NCI-H1417 treated with DMSO at 0.1 percent for 48 hours (cell line): ENCODE measurements around the gene DOCK1.

Source experiments
- DNase-seq: peaks from one replicate; lab custom pipeline; 2025; lab: John Stamatoyannopoulos, UW

DOCK1 gene

DNA sequence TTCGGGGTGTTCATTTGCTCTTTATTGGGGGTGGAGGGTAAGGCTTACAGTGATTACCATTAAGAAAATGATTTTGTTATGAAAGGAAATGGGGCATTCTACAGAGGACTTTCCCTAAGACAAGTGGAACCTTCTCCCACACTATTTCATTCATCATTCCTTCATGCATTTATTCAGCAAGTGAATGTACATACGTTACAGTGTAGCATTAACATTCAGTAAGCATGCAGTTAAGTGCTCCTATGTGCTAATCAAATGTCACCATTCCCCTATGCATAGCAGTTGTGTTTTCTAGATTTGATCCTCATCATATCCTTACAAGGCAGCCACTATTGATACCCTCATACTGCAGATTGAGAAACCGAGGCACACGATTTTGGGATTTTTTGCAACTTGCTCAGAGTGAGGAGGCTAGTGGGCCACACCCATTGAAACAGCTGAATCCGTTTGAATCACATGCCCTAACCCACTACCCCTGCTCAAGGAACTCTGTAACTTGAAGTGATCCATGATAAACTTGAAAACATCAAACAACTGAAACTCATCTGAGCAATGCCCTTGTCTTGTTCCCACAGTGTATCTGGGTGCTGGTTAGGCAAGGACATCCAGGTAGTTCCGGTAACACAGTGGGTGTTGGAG is 274.5 kb downstream of the DOCK1 start:
- no peak for DNase-seq

GRCh38 chr10:127182161-127182560 is 276.9 kb downstream of the DOCK1 start:
- no peak for DNase-seq

DNA sequence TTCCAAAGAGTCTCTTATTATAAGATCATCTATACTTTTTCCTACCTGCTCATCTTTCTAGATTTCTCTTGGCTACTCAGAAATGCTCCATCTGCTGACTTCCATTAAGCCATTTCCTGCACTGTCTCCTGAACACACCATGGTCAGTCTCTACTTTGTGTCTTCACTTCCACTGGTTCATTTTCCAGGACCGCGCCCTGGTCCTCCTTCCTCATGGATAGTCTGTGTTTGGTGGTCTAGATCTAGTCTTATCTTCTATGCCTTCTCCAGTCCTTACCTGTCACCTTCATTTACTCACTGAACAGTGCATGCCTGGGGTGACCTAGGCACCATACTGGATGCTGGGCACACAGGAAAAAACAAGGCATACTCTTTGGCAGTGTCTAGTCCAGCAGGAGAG is 279.4 kb downstream of the DOCK1 start:
- no peak for DNase-seq

- DNase-seq: no peak
Measured at GRCh38 chr10:127186813-127187212, 281.6 kb downstream of the DOCK1 start.

DNA sequence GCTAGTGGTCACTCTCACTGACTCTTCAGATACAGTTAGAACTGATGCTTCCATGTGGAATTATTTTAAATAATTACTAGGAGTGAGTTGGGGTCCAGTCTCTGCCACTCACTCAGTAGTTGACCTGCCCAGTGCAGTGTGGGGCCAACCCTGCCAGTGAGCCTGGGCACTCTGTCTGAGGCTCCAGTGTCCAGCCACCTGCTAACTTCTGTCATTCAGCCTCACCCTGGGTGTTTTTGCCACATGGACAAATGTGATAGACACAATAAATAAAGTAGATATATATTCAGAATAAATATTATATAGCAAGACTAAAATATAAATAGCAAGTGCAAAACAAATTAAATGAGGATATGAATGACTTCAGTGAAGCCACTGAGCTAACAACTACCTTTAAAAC is 284.0 kb downstream of the DOCK1 start:
- DNase-seq: no peak

DNA sequence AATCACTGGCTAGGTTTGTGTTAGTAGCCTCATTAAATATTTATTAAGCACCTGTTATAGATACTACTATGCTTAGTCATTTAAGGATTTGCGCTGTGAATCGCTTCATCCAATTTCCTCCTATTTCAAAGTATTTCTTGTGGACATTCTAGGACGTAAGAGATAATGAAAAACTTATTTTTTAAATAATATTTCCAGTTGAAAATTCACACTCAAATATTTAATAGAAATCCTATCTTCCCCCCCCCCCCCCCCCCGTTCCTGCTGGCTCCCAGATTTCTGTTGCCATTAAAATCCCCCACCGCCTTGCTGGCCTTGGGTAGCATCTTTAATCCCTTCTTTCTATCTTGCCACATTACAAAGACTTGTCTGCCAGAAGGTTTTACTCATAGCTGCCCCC is 285.2 kb downstream of the DOCK1 start:
- no peak for DNase-seq

GRCh38 chr10:127193125-127193524 is 287.9 kb downstream of the DOCK1 start:
- no peak for DNase-seq

- no peak for DNase-seq
Measured at GRCh38 chr10:127194111-127194510, 288.9 kb downstream of the DOCK1 start.

DNA sequence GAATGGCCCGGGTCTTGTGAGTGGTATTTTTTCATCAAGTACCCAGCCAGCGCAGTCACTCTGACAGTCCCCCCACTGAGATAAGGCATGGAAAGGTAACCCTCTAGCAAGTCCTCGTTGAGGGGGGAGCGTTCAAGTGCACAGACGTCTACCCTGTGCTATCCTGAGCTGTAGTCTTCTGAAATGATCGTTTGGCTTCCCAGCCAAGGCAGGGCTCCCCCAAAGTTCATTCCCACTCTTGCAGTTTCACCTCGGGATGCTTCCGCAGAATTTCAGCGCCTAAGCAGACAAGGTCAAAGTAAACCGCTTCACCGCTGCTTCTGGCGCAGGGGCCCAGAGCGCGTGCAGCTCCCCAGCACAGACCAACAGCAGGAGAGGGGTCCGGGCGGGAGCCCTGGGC is 289.4 kb downstream of the DOCK1 start:
- no peak for DNase-seq

DNA sequence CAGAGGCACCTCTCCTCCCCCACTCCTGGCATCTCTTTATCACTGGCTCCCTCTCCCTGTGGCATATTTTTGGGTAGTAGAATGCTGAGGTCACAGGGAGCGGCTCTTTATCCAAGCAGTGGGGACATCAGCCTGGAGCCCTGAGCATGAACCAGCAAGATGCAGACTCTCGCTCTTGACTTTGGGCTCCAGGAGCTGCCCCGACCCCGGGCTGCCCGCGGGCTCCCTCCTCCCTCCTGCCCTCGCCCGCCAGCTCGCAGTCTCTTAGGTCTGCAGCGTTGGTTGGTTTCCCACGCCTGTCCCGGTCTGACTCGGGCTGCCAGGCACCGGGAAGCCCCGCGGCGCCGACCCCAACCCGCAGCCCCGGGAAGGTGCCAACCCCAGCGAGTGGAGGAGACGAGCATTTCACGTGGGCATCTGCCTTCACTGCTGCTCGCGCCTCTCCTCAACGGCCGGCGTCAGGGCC is 289.8 kb downstream of the DOCK1 start:
- DNase-seq: no peak

- DNase-seq: no peak
Measured at GRCh38 chr10:127195571-127196281, 290.5 kb downstream of the DOCK1 start.

DNA sequence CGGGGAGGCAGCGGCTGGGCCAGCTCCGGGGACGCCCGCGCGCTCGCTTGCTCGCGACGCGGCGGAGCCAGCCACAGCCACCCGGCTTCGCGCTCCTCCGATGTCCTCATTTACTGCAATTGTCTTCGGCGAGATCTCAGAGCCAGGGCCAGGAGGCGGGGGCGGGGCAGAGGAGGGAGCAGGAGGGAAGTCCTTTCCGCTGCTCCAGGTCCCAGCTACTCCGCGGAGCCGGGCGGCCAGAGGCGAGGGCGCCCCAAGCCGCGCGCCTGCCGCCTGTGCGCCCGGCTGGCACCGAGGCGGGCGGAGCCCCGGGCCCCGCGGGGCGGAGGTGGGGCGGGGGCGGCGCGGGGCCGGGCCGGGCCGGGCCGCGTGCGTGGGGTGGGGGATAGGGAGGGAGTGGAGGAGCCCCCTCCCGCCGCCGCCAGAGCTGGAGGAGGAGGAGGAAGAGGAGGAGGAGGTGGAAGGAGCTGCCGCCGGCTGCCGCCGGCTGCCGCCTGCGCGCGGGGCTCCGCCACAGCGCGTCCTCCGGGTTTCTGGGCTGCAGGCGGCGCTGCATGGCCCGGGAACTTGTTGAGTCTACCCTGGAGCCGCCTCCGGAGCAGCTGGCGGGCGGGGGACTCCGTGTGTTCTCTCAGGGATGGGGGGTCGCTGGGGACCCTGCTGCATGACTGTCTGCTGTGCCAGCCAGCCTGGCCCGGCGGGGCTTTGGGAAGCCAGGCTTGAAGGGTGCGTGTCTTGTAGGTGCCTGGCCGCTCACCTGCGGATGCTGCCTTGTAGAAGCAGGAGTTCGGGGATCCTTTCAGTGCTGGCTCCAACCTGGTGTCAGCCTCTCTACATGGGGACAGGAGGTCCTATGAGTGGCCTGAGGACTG is 291.3 kb downstream of the DOCK1 start, which contains the start of gene INSYN2A:
Gene INSYN2A (minus strand): TSS at position 310 of the 872 bp plus-strand sequence. CDS start 20,196 bp downstream, outside the sequence.
- no peak for DNase-seq

- no peak for DNase-seq
Measured at GRCh38 chr10:127197154-127197432, 291.9 kb downstream of the DOCK1 start.

DNA sequence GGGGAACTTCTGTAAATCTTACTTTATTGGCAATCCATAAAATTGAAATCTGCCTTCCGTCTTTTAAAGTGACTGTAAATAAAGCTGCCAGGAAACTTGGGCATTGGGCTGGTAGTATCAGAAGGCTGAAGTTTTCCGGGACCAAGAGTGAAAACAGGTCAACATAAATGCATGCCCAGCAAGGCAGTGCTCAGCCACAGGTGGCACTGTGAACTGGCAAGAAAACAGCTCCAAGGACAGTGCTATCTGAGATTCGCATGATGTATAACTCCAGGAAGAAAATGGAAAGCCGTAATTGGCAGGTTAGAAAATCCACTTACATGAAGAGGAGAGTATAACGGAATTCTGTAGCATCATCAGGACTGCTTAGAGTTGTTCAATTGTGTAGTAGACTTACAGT is 293.1 kb downstream of the DOCK1 start:
- DNase-seq: no peak

- DNase-seq: no peak
Measured at GRCh38 chr10:127198721-127199120, 293.5 kb downstream of the DOCK1 start.

DNA sequence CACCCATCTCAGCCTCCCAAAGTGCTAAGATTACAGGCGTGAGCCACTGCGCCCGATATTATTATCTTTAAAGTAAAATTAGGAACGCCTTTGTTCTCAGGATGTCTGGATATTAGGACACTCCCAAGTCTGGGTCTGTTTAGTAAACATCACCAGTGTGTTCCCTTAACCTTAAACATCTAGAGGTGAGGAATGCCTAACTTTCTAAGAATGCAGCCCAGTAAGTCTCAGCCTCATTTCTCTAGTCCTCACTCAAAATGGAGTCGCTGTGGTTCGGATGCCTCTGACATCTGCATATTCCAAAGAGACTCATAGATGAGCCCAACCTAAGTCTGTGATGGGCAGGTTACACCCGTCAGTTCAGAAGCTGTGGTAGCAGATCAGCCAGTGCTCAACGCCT is 295.4 kb downstream of the DOCK1 start:
- DNase-seq: no peak

- DNase-seq: no peak
Measured at GRCh38 chr10:127203067-127203466, 297.8 kb downstream of the DOCK1 start.

- DNase-seq: no peak
Measured at GRCh38 chr10:127207081-127207480, 301.9 kb downstream of the DOCK1 start.

GRCh38 chr10:127210936-127211466 is 305.8 kb downstream of the DOCK1 start:
- DNase-seq: no peak

GRCh38 chr10:127215866-127216265 is 310.6 kb downstream of the DOCK1 start:
- DNase-seq: no peak

DNA sequence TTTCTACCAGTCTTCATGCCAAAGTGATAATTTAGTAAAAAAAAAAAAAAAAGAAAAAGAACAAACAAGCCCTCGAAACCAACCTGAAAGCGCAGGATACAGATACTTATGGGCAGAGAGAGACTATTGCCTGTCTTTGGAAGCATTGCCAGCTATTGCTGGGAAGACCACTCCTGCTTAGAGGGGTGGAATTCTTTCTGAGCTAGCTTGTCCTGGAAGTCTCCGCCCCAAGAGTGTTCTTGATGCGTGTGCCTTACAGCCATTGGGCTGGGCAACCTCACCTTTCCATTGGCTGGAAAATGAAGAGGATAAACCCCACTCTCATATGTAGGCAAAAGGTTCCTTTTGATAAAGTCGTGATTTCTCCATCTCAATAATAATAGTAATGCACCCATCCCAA is 311.0 kb downstream of the DOCK1 start:
- no peak for DNase-seq

DNA sequence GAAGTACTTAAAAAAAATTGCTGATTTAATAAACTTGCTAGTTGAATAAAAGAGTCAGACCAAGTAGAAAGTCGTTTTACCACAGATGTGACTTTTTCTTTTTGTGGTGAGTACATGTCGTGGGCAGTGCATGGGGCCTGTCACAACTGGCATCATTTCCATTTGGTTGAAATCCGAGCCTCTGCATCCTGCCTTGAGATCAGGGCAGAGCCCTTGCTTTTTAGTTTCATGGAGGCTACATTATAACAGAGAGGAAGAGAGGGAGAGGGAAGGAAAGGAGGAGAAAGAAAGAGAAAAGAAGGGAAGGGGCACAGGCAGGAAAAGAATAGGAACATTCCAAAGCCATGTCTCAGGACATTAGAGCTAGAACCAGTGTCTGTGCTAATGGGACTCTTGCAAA is 311.6 kb downstream of the DOCK1 start:
- no peak for DNase-seq

DNA sequence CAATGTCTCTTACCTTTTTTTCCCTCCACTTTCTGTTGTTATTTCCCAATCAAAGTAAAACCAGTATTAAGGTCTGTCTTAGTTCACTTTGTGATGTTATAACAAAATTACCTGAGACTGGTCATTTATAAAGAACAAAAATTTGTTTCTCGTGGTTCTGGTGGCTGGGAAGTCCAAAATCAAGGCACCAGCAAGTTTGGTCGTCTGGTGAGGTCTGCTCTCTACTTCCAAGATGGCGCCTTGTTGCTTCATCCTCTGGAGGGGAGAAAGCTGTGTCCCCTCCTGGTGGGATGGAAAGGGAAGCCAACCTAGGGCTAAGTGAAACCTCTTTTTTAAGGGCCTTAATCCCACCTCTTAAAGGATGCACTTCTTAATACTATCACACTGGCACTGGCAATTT is 313.4 kb downstream of the DOCK1 start:
- DNase-seq: no peak
